Measurements from ENCODE around the gene CADM1. TPM values are rescaled to one million over a fixed set of nuclear protein-coding genes. Genes with fewer than 3 reads are reported as not detected.

CADM1 gene
- total and polyA plus RNA-seq, 7 donors = 0.69 to 25.2 (median 15.6) TPM

GRCh38 chr11:115390441-115390840 lies 113.8 kb downstream of the CADM1 start:
- peaks cover 0 to under 1% (median 0%) of the 10 kb centered on the region in 4 donors for H3K4me1 ChIP-seq
- no peaks in the 10 kb centered on the region for H3K36me3 ChIP-seq
- WGBS, 2 donors = 16 to 39% methylated on average over 1 of the region's 1 CpG
- intact Hi-C loops (cut with DNase I) = no loop called here
- H3K27ac ChIP-seq = no peak overlapping the region
- no peak overlapping the region for H3K4me3 ChIP-seq
- DNase-seq = no peak
- no peaks in the 10 kb centered on the region for H3K27me3 ChIP-seq
- H3K9me3 ChIP-seq = no peaks in the 10 kb centered on the region
- no peak for TF ChIP-seq CTCF (IDR thresholded peaks at IDR 0.05)
- no peak for TF ChIP-seq POLR2A (IDR thresholded peaks at IDR 0.05)
- no peak for TF ChIP-seq EP300 (IDR thresholded peaks at IDR 0.05)
- no peak for TF ChIP-seq POLR2AphosphoS5 (IDR thresholded peaks at IDR 0.05)

- Histone ChIP-seq H3K4me3 (no peak overlapping the region), H3K27me3 (no peaks in the 10 kb centered on the region), H3K4me1 (peaks cover 0 to 7% (median 0%) of the 10 kb centered on the region in 4 donors), H3K36me3 (no peaks in the 10 kb centered on the region), H3K9me3 (no peaks in the 10 kb centered on the region), H3K27ac (no peak overlapping the region)
- DNase-seq = no peak
- intact Hi-C loops (cut with DNase I) = no loop called here
- 71 to 72% methylated on average over 3 of the region's 3 CpGs for WGBS, 2 donors
- TF ChIP-seq POLR2AphosphoS5 (IDR thresholded peaks at IDR 0.05) (no peak), EP300 (IDR thresholded peaks at IDR 0.05) (no peak), CTCF (IDR thresholded peaks at IDR 0.05) (no peak), POLR2A (IDR thresholded peaks at IDR 0.05) (no peak)
Observed at GRCh38 chr11:115389790-115390189, 114.4 kb downstream of the CADM1 start.

- Histone ChIP-seq H3K4me3 (no peak overlapping the region), H3K9me3 (no peaks in the 10 kb centered on the region), H3K27me3 (no peaks in the 10 kb centered on the region), H3K36me3 (no peaks in the 10 kb centered on the region), H3K4me1 (peaks cover 0 to 13% (median 0%) of the 10 kb centered on the region in 4 donors), H3K27ac (no peak overlapping the region)
- TF ChIP-seq CTCF (IDR thresholded peaks at IDR 0.05) = no peak
- TF ChIP-seq EP300 (IDR thresholded peaks at IDR 0.05) = no peak
- no peak for TF ChIP-seq POLR2AphosphoS5 (IDR thresholded peaks at IDR 0.05)
- no peak for TF ChIP-seq POLR2A (IDR thresholded peaks at IDR 0.05)
- no peak for DNase-seq
- intact Hi-C loops (cut with DNase I) = no loop called here
Observed at GRCh38 chr11:115385226-115385625, 119.0 kb downstream of the CADM1 start.

DNA sequence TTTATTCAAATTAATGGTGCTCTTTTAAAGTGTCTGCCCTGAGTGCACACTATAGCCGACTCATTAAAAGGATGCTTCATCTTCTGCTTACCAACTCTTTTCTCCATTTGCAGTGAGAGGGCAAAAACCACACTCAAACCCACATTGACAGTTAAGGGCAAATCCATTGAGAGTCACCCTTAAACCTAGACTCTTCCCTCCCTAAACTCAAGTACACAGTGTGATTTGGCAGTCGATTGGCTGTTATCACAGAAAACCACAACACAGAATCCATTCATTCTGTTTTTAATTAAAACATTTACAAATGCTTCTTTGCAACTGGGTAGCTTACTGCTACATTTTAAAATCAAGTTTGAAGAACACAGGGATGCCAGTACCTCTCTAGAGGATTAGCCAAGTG lies 120.0 kb downstream of the CADM1 start:
- Histone ChIP-seq H3K4me3 (no peak overlapping the region), H3K27me3 (no peaks in the 10 kb centered on the region), H3K36me3 (no peaks in the 10 kb centered on the region), H3K4me1 (peaks cover 0 to 13% (median 0%) of the 10 kb centered on the region in 4 donors), H3K27ac (no peak overlapping the region), H3K9me3 (no peaks in the 10 kb centered on the region)
- no peak for TF ChIP-seq EP300 (IDR thresholded peaks at IDR 0.05)
- TF ChIP-seq CTCF (IDR thresholded peaks at IDR 0.05) = no peak
- no peak for TF ChIP-seq POLR2AphosphoS5 (IDR thresholded peaks at IDR 0.05)
- TF ChIP-seq POLR2A (IDR thresholded peaks at IDR 0.05) = no peak
- WGBS, 2 donors = 87 to 89% methylated on average over 2 of the region's 2 CpGs
- no peak for DNase-seq
- intact Hi-C loops (cut with DNase I) = no loop called here

DNA sequence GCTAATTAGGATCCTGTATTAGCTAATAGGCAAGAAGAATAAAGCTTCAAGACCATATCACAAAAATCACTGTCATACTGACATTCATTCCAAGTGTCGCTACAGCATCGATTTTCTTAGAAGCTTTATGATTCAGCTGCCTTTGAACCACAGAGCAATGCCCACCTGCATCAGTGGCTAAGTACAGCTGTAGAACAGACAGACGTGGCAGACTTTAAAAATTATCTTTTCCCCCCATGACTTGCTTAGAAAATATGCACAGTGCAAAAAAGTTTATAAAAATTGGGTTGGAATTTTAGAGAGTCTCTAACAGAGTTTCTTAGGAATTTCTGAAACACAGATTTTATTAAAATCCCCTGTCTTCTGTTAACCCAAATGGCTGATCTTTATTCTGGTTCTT lies 120.8 kb downstream of the CADM1 start:
- Histone ChIP-seq H3K4me3 (no peak overlapping the region), H3K9me3 (no peaks in the 10 kb centered on the region), H3K4me1 (peaks cover 0 to 13% (median 0%) of the 10 kb centered on the region in 4 donors), H3K27me3 (no peaks in the 10 kb centered on the region), H3K36me3 (no peaks in the 10 kb centered on the region), H3K27ac (no peak overlapping the region)
- intact Hi-C loops (cut with DNase I) = no loop called here
- TF ChIP-seq POLR2A (IDR thresholded peaks at IDR 0.05) = no peak
- TF ChIP-seq EP300 (IDR thresholded peaks at IDR 0.05) = no peak
- TF ChIP-seq CTCF (IDR thresholded peaks at IDR 0.05) = no peak
- TF ChIP-seq POLR2AphosphoS5 (IDR thresholded peaks at IDR 0.05) = no peak
- WGBS, 2 donors = 74 to 82% methylated on average over 3 of the region's 3 CpGs
- DNase-seq = no peak
